AML-193 (cell line): ENCODE data around the gene SPCS1.
"Not testable (repeated sequence)": the region's sequence is repeated elsewhere in the genome, so short reads cannot be mapped to it uniquely, and the experiment has no call there.

ENCODE experiments used
- DNase-seq, 2 experiments: peaks; one replicate each; lab custom pipeline; 2025; lab: John Stamatoyannopoulos, UW

The SPCS1 gene

DNA sequence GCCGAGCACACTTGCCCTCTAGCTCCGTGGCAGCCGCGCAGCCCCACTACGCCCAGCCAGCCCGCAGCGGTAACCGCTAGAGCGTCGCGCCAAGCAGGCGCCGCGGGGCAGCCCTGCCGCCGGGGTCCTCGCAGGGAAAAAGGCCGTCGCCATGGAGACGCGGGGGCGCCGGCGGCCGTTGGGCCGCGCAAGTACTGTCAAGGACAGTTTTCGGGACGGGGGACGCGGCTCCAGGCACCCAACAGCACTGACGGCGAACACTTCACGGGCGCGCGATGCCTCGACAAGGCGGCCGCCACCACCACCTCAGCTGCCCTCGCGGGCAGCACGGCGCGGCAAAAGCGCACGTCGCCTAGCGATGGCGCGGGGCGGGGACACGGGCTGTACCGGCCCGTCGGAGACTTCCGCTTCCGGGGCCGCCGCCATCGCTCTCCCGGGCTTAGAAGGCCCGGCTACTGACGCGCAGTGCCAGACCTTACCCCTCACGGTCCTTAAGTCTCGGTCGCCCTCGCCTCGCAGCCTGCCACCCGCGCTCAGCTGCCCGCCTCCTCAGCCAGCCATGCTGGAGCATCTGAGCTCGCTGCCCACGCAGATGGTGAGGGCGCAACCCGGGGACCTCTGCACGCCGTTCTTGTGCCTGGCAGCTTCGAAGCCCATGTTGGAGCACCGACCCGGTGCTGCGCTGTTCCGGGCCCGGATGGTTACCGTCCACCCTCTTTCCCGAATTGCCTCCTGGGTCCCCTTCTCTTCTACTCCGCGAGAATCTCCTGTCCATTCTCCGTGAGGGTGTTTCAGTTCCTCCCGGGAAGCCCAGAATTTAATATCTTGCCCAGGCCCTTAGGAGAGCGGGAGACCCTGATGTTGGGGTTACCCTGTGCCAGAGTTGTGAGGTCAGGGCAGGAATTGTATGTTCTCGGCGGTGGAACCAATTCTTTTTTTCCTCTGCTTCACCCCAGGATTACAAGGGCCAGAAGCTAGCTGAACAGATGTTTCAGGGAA, at the start of gene SPCS1, which contains the start of gene GLT8D1:
SPCS1 (plus strand) TSS at position 419 of the 999 bp plus-strand sequence; CDS start at position 560, 141 bp downstream.
GLT8D1 (minus strand) TSS at position 104 of the 999 bp plus-strand sequence. CDS start 5,331 bp downstream, outside the sequence.
- peak; percentile 86 to 87 for DNase-seq

DNA sequence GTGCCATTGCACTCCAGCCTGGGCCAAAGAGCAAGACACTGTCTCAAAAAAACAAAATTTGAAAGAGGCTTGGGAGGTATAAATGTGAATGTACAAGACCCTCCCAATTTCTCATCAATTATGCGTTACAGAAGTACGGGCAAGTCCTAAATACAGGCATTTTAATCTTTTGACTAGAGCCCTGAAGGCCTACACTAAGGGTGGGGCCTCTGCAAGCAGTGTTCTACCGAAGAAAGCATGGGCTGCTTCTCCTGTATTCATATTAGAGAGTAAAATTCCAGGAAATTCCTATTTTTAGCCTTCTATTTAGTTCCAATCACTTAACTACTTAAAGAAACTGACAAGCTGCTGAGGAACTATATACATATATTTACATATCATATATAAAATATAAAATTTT, 45.9 kb upstream of the SPCS1 start:
- no peak for DNase-seq

DNA sequence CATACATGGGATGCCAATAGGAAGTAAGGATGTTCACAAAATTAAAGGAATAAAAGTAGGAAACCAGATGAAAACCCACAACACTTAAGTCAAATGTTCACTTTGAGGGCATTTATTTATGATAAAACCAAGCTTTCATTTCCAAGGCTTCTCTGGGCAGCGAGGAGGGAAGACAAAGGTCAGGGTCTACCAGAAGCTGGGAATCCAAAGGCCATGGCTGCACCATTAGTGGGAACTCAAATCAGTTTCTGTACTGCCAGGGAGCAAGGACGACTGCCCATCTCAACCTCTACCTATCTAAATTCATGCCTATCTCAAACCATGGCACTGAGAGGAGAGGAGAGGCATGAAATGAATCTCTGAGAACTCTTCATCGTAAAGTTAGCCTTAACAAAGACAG, 42.8 kb upstream of the SPCS1 start:
- no peak for DNase-seq

DNA sequence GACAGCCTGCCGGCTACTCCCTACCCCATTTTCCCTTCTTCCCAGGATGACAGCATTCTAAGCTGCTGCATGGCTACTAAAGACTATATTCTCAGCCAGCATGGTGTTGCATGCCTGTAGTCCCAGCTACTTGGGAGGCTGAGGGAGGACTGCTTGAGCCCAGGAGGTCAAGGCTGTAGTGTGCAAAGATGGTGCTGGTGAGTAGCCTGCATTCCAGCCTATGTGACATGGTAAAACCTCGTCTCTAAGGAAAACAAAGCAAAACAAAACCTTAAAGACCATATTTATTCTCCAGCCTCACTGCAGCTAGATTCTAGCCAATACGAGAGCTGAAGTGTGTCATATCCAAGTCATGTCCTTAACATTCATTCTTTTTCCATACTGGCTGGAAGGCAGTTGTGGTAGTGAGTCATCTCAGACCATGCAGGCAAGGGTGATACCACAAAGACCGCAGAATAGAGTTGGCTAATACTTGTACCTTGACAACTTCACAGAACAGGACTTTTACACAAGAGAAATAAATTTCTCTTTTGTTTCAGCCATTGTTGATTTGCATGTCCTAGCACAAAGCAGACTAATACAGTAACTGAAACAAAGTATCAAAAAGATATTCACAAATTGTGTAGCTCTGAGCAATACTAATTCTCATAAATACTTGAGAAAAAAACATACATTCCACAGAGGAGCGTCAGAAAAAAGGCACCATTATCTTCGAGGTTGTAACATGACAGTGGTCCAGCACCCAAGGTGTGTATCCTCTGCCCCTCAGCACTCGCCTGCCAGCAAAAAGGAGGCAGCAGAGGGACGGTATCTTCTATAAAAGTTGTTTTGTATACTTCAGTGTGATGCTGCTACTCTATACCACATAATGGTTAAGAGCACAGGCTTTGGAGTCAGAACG, 35.0 kb upstream of the SPCS1 start:
- peak; percentile 100 for DNase-seq

DNA sequence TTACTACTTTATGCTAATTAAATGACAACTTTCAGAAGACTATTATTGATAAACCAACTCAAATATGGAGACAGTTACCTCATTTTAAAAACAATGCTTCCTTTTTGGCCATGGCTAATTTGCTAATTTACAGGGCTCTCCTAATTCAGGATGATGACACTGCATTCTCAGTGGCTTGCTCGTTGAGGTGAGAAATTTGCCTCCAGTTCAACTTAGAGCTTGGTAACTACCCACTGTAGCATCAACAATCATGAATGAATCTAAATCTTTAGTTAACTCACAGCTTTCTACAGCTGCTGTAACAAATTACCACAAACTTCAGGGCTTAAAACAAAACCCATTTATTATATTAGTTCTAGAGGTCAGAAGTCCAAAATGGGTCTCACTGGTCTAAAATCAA, 34.2 kb upstream of the SPCS1 start:
- no peak for DNase-seq

DNA sequence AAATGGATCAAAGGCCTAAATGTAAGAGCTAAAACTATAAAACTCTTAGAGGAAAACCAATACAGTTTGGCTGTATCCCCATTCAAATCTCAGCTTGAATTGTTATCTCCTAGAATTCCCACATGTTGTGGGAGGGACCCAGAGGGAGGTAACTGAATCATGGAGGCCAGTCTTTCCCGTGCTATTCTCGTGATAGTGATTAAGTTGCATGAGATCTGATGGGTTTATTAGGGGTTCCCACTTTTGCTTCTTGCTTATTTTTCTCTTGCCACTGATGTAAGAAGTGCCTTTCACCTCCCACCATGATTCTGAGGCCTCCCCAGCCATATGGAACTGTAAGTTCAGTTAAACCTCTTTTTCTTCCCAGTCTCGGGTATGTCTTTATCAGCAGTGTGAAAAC, 29.7 kb upstream of the SPCS1 start:
- DNase-seq: not testable (repeated sequence)

DNA sequence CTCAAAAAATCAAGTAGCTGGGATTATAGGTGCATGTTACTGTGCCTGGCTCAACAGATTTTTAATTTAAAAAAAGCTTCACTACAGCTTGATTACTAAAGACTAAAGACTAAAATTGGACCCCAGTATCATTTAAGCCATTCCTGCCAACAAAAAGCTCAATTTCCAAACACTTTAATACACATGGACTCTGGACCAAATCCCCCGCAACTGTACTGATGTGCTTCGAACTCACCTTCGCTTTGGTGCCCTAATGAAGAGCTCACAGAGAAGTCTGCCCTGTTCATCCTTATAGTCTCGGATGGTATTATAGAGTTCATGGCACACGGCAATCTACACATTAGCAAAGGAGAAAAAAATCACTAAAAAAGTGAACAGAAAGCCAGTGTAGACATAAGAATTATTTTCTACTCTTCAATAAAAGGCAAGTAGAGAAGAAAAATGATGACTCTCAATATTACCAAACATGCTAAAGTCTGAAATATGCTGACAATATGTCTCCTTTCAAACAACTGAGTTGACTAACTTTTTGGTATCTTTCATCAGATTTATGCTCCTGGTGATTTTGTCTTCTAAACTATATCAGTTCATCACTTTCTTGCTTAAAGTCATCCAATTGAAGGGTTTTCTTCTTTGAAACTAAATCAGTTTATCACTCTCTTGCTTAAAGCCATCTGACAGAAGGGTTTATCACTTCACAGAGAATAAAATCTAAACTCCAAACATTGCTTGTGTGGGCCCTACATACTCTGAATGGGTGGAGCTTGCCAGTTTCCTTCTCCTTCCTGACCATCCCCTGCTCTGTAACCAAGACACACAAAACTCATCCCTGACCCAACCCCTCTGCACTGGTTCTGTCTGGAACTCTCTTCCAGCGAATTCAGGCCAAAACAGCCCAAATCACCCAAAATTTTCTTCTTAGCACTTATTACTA, 27.4 kb upstream of the SPCS1 start:
- no peak for DNase-seq

DNA sequence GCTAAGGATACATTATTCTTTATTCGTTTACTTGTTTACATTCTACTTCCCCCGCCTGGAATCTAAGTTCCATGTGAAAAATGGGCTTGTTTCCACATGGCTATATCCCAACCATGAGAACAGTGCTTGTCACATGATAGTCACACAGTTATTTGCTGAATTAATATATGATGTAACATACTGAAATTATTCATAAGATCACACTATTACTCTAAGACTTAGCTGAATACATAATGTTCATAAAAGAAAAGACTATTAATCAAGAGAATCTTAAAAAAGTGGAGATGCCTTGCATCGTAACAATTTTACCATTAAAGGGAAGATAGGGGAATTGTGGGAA, 26.7 kb upstream of the SPCS1 start:
- DNase-seq: no peak

DNA sequence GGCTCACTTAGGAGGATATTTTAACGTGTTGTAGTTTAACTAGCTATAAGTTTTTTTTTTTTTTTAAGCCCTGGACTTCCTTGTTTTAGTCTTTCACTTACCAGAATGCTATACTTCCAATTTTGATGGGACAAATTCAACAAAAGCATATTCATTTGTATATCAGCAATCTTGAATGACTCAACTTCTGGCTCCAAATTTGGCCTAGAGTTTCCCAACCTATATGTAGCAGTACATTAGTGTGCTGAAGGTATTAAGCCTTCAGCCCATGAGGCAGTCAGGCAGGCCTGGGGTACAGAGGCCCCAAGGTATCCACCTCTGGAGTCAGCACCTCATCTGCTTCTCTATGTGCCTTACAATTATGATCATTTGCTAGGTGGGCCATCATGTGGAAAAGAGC, 26.1 kb upstream of the SPCS1 start:
- DNase-seq: no peak

DNA sequence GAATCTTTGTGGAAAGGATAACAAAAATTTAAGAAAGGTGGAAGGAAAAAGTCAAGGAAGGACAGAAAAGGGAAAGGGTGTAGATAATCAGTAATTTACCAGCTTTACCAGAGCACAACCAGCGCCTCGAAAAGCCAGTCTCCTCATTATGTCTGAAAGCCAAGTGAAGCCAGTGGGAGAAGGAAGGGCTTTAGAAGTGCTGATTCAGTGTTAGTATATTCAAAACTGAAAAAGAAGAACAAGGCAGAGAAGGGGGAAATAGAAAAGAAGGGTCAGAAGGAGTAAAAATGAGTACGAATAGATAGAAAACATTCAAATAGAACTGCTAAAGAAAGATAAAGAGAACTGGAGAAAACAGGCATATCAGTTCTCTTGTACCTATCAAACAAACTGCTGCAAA, 24.3 kb upstream of the SPCS1 start:
- DNase-seq: peak; percentile 27 to 44

DNA sequence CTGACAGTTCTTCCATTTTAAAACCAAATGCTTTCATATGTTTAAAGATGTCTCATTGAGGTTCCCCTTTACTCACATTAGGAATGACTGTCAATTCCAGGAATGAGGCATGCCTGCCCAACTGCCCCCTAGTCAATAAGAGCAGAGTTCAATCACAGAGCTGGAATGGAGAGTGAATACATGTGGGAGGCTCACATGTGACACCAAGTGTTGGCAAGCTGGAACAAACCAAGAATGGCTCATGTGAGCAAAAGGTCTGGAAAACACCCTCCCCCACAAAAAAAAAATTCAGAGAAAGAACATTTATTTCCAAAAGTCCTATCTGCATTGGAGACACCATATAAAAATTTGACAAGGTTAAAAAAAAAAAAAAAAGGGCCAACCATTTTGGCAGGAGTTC, 23.9 kb upstream of the SPCS1 start:
- DNase-seq: peak; percentile 23 to 32

DNA sequence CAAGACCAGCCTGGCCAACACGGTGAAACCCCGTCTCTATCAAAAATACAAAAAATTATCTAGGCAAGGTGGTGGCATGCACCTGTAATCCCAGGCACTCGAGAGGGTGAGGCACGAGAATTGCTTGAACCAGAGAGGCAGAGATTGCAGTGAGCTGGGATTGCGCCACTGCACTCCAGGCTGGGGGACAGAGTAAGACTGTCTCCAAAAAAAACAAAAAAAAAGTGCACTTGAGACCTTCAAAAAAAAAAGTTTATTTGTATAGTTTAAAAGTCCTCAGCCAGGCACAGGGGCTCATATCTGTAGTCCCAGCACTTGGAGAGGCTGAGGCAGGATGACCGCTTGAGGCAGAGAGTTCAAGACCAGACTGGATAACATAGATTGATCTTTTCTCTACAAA, 22.3 kb upstream of the SPCS1 start:
- no peak for DNase-seq

DNA sequence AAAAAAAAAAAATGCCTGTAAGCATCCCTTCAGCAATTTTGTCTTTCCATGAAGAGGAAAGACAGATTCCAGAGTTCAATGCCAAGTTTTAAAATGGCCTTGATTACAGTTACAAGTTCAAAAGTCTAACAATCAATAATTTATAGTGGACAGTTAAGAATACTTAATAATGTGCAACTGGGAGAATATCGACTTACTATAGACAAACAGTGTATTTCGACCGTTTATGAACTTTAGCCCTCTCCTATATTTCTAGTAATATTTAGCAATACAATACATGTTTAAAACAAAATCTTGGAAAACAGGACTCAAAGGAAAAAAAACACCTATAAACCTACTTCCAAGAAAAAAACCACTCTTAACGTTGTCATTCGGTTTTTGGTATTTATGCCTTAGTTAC, 21.7 kb upstream of the SPCS1 start:
- DNase-seq: no peak

DNA sequence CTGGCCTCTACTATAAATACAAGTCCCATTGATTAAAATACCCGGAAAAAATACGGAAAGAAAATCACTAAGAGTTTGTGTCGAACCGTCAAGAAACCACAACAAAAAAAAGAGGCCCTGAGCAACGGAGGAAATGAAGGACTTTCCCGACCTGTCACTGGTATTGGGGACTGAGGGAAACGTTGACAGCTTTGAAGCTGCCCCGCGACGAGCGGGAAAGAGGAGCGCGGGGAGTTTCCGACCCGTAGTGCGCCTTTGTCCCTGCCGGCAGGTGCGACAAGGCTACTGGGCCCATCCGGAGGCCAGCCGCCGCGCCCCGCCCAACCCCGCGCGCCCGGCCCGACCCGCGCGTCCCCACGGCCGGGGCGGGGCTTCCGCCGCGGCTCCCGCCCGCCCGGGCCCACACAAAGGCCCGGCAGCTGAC, 20.6 kb upstream of the SPCS1 start:
- DNase-seq: peak; percentile 75 to 78

DNA sequence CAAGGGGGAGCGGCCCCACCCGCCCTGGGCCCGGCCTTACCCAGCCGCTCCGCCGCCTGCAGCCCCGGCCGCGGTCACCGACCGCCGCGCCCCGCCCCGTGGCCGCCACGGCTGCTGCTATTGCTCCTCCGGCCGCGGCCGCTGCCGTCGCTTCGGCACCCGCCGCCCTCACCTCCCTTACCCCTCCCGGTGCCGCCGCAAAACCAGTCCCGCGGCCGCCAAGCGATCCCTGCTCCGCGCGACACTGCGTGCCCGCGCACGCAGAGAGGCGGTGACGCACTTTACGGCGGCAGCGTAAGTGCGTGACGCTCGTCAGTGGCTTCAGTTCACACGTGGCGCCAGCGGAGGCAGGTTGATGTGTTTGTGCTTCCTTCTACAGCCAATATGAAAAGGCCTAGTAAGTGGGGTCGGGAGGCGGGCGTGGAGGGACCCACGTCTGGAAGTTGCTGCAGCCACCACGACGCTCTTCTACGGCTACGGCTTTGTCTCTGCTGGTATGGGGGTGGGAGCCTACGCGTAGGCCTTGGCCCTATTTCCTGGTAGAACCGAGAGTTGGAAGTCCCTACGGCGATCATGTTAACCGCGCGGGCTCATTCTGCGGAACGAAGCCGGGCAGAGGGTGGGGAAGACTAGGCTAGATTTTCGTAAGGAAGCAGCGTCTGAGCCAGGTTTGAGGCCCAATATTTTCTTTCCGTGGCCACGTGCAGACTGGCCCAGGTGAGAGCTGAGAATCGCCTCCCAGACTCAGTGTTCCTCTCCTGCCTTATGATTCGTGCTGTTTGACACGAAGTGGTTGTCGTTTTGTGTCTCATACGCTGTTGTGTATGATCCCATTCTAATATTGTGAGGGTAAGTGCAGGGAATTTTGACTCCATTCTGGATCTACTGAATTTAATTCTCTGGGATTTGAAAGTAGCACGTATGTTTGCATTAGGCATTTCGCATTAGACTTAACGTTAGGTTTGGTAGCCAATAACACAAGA, 19.9 kb upstream of the SPCS1 start, which contains the start of the genes GNL3 and PBRM1:
GNL3 (plus strand) TSS at position 324 of the 983 bp plus-strand sequence; CDS start at position 385, 61 bp downstream.
PBRM1 (minus strand) TSS at position 205 of the 983 bp plus-strand sequence.
- peak; percentile 96 for DNase-seq

DNA sequence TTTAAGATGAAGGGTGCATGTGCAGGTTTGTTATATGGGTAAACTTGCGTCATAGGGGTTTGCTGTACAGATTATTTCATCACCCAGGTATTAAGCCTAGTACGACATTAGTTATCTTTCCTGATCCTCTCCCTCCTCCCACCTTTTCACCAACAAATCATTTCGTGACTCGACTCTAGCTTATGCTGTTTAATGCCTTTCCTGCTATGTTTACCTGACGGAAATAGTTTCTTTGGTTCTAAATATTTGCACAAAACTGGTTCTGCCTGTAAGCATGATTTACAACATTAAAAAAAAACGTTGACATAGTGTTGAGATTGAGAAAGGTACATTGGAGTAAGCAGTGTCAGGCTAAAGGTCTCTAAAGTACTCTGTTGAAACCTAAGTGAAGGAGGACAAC, 17.6 kb upstream of the SPCS1 start:
- no peak for DNase-seq

DNA sequence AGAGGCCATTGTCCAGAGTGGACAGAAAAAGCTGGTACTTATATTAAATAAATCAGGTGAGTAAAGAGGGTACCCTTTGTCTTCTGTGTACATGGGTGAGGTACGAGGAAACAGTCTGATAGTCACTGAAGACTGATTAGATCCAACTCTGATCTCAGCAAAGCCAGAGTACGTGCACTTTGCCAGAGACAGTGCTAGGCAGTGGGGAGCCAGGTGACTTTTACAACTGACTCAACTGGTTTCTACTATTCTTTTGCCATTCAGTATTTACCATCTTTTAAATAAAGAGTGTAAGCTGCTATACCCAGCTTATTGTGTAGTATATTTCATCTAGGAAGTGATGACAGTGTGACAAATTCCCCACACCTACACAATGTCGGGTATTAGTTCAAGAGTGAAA, 16.8 kb upstream of the SPCS1 start:
- no peak for DNase-seq

DNA sequence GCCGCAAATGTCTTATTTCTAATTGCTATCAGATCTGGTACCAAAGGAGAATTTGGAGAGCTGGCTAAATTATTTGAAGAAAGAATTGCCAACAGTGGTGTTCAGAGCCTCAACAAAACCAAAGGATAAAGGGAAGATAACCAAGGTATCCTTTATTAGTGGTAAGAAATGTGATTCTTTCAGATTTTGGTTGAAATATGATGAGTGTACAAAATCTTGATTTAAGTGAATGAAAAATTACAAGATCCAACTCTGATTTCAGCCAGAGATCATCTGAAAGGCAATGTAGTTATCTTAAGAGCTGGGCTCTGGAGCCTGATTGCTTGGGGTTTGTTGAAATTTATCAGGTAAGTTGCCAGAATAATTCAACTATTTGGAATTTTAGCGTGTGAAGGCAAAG, 15.3 kb upstream of the SPCS1 start:
- no peak for DNase-seq

DNA sequence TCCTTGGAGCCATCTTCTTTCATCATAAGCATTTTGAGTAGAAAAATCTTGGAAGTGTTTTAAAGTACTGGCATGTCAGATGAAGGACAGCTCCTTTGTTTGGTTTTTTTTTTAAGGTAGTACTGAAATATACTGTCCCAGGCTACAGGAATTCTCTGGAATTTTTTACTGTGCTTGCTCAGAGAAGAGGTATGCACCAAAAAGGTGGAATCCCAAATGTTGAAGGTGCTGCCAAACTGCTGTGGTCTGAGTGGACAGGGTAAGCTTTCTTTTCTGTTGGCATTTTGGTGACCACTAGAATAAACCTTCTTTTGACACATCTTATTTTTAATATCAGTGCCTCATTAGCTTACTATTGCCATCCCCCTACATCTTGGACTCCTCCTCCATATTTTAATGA, 12.8 kb upstream of the SPCS1 start:
- no peak for DNase-seq
